ENCODE measurements around the gene PTPN18.

GRCh38 chr2:130336150-130336876 lies 19.5 kb upstream of the PTPN18 start:
- TF ChIP-seq EP300 (IDR thresholded peaks at IDR 0.05): no peak
- no peak for TF ChIP-seq POLR2AphosphoS5 (IDR thresholded peaks at IDR 0.05)
- no peak for TF ChIP-seq CTCF (IDR thresholded peaks at IDR 0.05)

All from stomach (tissue), 4 donors.